HG03565 (cell line): ENCODE measurements around the gene ACTG1.
"Not testable (repeated sequence)": the region's sequence is repeated elsewhere in the genome, so short reads cannot be mapped to it uniquely, and the experiment has no call there.

Experiments used
- ATAC-seq: cut with Tn5 transposase; IDR thresholded peaks from one replicate; pipeline ENCODE4 v1.9.1; 2021; ENCODE audit warnings: mild to moderate bottlenecking, moderate library complexity; ENCODE audit not compliant: unreplicated experiment

Gene ACTG1

DNA sequence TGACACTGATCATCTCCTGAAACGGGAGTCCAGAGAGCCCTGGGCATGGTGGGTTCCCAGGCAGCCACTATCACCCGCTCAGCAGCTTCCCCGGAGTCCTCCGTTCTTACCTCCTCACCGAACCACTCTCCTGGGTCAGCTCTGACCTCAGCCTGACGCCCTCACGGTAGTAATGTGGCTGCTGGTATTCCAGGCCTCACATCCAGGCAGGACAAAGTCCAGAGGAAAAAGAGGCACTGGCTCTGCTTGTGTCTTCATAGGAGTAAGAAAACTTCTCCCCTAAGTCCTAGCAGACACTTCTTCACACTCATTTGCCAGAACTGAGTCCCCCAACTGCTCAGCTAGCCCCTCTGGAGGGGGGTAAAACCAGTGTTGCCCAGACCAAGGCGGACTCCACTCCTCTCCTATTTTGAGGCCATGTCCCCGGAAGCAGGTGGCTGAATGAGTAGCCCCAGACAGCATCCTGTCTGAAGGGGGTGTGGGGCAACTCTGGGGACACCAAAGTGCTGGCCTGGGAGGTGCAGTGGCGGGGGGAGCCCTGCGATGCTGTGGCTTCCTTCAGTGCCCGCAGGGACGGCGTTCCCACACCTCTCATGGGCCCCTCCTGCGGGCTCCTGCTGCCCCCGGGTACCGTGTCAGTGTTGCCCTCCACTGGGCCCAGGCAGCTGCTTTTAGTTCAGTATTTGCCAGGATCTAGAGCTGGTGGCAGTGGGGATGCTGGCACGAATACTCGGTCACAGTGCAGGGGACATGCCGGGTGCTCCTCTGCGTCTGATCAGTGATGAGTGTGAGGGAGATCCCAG, 20.9 kb upstream of the ACTG1 start:
- no peak for ATAC-seq

DNA sequence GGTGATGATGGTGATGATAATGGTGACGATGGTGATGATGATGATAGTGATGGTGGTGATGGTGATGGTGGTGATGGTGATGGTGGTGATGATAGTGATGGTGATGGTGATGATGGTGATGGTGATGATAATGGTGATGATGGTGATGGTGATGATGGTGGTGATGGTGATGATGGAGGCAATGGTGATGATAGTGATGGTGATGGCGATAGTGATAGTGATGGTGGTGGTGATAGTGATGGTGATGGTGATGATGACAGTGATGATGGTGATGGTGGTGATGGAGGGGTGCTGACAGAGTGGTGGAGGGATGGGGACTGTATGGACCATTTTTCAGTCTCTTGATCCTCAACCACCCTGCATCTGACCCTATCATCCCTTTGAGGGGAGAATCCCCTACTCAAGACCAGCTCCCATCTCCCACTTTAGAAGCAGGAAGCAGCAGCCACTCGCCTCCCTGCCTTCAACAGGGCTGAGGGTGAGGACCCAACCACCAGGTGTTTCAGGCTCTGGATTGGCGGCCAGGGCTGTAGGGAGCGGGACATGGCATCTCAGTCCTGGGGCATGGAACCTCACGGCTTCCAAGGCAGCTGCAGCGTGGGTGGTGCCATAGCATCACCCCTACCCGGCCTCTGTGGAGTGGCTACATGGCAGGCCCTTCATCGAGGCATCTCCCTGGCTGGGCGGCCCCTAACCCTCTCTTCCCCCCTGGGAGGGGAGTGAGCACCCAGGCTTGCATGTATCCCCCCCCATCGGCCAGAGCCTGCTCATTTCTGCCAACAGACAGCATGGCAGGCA, 20.1 kb upstream of the ACTG1 start:
- ATAC-seq = no peak

DNA sequence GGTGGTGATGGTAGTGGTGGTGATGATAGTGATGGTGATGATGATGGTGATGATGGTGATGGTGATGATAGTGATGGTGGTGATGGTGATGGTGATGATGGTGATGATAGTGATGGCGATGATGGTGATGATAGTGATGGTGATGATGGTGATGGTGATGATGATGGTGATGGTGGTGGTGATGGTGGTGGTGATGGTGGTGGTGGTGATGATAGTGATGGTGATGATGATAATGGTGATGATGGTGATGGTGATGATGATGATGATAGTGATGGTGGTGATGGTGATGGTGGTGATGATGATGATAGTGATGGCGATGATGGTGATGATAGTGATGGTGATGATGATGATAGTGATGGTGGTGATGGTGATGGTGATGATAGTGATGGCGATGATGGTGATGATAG, 19.4 kb upstream of the ACTG1 start:
- not testable (repeated sequence) for ATAC-seq

DNA sequence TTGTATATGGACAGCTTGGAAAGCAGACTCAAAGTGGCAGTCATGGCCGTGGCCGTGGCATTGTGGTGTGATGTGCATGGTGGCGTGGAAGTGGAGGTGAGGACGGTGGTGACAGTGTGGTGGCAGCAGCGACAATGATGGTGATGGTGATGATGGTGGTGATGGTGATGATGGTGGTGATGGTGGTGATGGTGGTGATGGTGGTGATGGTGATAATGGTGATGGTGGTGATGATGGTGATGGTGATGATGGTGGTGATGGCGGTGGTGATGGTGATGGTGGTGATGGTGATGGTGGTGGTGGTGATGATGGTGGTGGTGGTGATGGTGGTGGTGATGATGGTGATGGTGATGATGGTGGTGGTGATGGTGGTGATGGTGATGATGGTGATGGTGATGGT, 18.4 kb upstream of the ACTG1 start:
- not testable (repeated sequence) for ATAC-seq

DNA sequence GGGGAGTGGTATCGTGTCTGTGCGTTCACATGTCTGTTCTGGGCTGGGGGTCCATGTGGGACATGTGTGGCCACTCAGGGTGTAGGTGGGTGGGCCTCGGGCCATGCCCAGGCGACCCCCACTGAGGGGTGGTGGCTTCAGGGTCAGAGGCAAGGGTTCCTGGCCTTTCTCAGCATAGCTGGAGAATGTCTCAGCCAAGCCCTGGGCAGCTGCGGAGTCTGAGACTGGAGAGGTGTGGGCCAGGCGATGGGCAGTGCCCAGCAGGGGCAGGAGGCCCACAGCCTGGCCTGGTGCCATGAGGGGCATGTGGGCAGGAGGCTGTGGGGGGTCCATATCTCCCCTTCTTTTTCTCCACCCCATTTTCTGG, 16.8 kb upstream of the ACTG1 start:
- no peak for ATAC-seq

DNA sequence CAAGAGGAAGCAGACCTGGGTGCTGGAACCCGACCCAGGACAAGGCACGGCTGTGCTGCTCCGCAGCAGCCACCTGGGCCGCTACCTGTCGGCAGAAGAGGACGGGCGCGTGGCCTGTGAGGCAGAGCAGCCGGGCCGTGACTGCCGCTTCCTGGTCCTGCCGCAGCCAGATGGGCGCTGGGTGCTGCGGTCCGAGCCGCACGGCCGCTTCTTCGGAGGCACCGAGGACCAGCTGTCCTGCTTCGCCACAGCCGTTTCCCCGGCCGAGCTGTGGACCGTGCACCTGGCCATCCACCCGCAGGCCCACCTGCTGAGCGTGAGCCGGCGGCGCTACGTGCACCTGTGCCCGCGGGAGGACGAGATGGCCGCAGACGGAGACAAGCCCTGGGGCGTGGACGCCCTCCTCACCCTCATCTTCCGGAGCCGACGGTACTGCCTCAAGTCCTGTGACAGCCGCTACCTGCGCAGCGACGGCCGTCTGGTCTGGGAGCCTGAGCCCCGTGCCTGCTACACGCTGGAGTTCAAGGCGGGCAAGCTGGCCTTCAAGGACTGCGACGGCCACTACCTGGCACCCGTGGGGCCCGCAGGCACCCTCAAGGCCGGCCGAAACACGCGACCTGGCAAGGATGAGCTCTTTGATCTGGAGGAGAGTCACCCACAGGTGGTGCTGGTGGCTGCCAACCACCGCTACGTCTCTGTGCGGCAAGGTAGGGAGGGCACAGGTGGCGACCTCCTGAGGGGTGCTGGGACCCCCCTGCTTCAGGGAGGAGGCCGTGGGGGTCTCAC, 16.2 kb upstream of the ACTG1 start:
- no peak for ATAC-seq

DNA sequence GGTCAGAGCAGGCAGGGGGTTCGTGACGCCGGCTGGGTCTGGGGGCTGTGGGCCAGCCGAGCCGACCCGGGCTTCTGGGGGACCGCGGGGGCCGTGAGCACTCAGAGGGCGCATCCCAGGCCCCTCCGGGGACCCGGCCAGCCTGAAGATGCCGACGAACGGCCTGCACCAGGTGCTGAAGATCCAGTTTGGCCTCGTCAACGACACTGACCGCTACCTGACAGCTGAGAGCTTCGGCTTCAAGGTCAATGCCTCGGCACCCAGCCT, 15.7 kb upstream of the ACTG1 start:
- ATAC-seq = no peak

DNA sequence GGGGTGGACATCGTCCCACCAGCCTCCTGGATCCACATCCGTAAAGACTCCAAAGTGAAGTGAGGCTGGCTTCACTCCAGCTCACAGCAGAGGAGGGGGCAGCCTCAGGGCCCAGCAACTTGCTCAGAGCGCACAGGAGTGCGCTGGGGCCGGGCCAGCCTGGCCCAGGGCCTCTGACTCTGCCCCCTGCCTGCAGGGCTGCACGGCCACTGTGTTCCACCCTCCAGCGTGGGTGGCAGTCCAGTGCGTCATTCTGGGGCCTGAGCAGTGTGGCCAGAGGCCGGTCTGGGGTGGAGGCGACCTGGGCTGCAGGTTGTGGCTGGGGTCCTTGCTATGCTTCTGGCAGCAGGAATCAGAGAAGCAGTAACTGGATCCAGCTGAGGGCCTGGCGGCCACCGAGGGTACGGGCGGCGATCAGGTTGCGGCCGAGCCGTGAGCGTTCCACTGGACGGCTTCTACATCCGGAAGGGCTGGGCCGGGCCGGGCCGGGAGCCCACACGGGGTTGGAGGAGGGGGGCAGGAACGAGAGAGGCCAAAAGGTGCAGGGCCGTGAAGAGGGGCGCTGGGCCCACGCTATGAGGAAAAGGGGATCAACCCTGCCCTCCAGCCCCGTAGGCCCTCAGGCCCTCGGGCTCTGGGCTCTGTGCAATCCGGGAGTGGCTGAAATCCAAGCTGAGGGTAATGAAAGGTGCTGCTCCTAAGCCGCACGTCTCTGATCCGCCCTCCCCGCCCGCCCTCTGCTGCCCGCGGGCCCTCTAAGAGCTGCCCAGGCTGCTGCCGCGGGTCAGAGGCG, 15.2 kb upstream of the ACTG1 start, which contains the start of gene FSCN2:
Gene FSCN2, plus strand, starts transcription at position 787 of the 793 bp plus-strand sequence. CDS start 155 bp downstream, outside the sequence.
- no peak for ATAC-seq

DNA sequence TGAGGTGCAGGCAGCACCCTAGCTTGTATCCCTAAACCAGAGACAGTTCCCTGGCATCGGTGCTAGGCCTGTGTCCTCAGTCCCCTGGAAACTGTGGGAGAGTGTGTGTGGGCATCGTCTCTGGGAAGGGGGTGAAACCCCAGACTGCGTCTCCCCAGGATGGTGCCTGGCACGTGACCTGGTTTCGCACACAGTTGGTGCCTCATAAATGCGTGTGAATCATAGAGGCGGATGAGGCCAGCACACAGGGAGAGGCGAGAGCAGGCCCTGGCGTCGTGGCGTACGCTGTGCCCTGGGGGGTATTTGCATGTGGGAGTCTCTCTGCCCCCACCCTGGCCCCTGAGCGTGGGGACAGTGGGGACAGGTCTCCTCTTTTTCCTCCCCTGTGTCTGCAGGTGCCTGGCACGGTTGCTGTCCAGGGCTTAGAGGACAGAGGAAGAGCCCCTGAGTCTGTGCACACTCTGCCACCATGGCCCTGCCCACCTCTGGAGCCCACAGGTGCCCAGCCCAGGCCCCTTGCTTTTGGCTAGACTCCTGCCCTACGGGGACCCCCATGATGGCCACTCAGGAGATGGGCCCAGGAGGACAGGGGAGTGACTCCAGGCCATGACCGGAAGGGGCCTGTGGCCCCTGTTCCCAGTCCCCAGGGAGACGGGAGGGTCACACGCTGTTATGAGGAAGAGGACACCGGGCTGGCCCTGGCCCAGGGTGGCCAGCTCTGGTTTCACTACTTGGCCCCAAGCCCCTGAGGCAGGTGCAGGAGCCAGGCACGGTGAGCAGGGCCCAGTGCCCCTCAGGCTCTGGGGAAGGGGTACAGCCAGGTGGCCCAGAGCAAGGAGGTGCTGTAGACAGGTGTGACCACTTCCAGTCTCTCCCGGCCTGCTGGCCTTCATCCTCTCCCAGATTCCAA, 14.3 kb upstream of the ACTG1 start:
- no peak for ATAC-seq

DNA sequence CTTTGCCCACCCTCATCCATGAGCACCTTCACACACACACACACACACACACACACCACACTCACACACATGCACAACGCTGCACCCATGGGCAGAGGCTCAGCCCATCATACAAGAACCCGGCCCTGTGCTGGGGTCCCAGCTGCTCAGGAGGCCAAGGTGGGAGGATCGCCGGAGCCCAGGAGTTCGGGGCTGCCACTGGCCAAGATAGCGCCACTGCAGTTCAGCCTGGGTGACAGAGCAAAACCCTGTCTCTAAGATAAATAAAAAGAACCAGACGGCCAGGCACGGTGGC, 12.2 kb upstream of the ACTG1 start:
- no peak for ATAC-seq

DNA sequence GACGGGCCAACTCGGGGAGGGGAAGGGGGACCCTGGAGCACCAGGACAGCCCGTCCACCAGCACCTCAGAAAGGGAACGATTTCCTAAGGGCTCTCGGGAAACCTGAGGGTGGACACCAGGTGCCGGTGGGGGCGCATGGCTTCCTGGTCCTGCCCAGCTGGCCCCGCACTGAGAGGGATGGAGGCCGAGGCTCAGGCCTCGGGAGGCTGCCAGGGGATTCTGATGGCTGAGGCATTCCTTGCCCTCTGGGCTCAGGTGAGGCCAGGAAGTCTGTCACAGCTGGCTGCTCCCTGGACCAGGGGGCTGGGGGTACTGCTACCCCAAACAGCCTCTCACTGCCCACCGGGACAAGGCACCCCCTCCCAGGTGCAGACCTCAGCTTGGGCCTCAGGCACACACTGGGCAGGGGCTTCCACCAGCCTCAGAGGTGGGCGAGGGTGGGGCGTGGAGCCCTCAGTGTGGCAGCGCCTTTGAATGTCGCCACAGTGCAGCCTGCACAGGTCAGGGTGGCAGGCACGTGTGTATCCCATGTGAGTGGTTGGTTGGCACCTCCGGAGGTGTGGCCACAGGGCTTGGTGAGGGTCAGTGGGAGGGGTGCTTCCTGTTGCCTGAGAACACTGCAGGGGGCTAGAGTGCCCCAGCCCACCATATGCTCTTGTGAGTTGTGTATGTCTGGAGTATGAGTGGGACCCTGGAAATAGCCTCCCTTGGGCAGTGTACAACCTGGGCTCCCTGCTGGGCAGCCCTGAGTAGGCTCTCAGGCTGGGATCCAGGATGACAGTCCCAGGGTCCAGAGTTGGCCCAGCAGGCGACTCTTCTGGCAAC, 11.7 kb upstream of the ACTG1 start:
- no peak for ATAC-seq

DNA sequence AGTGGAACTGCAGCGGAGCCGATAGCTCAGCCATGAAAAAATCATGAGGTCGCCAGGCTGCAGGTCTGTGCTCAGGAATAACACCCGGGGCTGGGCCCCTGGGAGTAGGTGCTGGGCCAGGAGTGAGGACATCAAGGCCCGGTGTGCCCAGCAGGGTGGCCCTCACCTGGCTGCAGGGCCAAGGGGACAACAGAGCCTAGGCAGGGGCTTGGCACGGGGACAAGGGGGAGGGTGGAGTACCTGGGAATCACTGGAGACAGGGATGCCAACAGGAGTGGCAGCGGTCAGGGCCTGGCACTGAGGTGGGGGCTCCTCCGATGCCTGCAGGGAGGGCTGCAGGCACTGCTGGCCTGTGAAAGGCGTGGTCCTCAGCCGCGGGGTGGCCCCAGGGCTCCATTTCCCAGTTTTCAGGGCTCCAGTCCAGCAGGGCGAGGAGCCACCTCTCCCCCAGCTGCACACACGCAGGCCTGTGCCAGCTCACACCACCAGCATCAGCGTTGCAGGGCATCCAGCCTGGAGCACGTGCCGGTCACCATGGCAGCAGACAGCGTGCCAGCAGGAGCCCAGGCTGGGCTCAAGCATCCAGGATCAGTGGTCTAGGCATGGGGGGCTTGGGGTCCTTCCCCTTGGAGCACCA, 10.9 kb upstream of the ACTG1 start:
- ATAC-seq = no peak

DNA sequence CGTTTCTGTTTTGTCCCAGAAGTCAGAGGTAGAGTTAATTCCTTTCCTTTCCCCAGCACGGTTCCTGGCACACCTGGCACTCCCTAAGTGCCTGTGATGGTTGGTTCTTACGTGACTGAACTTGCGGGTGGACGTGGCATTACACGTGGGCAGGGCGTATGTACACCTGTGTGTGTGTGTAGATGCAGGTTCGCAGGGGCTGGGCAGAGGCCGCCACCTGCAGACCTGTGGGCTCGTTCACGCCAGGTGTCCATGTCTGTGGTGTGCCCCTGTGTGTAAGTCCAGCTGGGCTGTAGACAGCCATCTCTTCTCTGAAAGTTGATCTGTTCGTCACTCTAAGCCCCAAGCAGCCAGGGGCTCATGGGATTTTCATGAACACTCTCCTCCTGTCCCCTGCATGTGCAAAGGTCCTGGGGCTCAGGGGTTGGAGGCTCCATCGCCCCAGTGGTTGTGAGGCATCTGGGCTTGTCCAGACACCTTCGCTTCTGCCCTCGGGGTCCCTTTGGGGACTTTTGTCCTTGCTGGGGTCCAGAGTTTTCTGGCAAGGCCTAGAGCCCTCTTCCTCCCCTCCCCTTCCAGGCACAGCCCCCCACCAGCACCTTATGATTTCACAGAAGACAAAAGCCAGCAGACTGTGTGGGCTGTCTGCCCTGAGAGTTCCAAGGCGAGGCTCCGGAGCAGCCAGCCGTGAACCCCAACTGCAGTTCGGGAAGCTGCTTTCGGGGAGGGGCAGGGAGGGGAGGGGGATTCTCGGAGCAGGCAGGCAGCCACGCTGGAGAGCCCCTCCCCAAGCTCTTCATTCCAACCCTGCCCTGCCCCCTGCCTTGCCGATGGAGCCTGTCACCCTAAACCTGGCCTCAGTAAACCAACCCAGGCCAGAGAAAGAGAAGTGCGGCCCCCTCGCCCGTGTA, 10.1 kb upstream of the ACTG1 start:
- ATAC-seq = no peak

DNA sequence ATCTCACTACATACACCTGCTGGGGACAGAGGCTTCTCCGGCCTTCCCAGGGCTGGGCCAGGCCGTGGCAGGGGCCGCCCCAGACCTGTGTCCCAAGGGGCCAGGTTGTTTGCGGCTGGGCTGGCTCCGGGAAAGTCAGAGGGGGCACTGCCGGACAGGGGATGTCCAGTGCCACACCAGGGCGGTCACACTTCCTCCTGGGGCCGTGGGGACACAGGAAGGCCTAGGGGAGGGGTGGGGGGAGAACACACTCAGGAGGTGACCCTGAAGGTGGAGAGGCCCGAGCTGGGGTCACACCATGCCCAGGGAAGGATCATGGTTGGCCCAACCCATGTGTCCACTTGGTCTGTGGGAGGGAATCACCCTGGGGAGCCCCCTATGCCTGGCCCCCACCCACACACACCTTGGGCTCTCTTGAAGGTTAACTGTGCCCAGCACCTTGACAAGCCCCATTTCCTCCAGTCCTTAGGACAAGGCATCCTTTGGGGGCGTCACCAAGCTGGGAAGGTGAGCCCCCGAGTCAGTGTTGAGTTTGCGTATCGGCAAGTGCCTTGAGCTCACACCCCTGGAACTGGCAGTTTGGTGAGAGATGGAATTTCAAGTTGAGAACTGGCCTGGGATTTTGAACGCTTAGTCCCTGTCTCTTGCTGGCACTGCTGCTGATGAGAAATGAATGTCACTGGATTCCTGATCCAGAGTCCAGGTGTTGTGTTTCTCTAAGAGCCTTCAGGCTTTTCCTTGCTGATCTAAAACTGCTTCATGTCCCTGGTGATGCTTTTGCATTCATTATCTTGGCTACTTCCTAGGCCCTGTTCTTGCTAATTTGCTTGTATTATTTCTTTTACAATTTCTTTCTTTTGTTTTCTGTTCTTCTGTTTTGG, 7.7 kb upstream of the ACTG1 start:
- ATAC-seq = no peak

DNA sequence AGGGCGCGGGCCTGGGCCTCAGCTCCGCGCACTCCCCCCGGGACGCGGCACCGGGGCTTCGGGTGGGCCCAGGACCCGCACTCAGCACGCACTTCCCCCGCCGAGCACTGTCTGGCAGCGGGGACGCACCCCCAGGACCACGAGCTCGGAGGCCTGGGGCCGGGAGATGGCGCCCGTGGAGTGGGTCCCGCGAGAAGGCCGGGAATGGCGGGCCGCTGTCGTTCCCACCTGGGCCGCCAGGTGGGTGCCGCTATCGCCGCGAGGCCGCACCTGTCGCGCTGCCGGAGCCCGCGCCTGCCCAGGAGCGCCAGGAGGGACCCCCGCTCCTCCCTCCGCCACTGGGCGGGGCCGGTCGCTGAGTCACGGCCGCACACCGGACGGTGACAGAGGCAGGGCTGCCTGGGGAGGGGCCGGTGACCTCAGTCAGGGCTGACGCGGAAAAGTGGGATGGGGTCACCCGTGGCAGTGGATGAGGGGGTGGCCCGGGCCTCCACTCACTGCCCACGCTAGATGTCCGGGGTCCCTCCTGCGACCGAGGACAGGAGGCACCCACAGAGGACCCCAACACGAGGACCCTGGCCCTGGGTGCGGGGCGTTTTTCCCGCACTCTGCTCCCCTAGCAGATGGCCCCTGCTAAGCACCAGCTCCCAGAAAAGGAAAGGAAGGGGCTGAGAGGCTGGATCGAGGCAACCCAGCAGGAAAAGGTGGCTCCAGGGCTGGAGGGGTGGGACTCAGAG, 6.9 kb upstream of the ACTG1 start:
- no peak for ATAC-seq

DNA sequence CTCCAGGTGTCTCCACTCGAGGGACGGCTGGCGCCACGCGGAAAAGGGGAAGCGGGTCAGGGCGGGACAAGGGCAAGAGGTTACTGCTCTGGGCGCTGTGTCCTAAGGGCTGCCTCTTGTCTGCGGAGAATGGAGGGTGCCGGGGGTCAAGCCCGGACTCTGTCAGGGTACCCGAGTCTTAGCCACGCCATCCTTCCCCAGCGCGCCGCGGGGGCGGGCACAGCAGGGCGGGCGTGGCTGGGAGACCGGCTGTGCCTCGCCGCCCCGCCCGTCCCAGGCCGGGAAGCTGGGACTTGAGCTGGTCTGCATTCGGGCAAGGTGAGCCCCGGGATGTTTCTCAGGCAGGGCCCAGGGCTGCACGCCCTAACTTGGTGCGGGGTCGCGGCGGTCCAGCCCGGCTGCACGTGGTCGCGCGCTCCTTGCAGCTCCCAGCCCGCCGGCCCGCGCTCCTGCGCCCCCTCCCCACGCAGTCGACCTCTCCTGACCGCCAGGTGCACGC, 6.2 kb upstream of the ACTG1 start:
- ATAC-seq = no peak
